K562 (cell line): ENCODE results near the gene ZNHIT6. TPM values are rescaled to one million over a fixed set of nuclear protein-coding genes. Genes with fewer than 3 reads are reported as not detected.
A peak's percentile ranks its signal among the peaks of the same experiment; 100 is the strongest.

Source experiments
- ATAC-seq: fragments of 200-7000 bp; cut with Tn5 transposase; 3 replicates; pipeline ENCODE4 v1.9.1; 2020; ENCODE audit warnings: moderate library complexity
- BruUV-seq: library from RNA; stranded (reverse); fragments of 400-500 nt; replicated peaks from 2 replicates; lab custom pipeline; 2021; lab: Mats Ljungman, UMichigan
- CTCF ChIA-PET: fragments of 300-600 bp; formaldehyde crosslinking; extraction: SDS; loops from one replicate; lab custom pipeline; 2021; ENCODE audit warnings: low intra/inter-chr PET ratio; lab: Yijun Ruan, JAX
- POLR2A ChIA-PET: fragments of 300-600, 350-650 bp; sonication (Branson Sonifier 250); formaldehyde crosslinking; extraction: SDS; loops from one replicate; lab custom pipeline; 2021; ENCODE audit warnings: antibody characterized with exemption, inconsistent platforms; lab: Yijun Ruan, JAX
- DNase-seq, 4 experiments: peaks; one replicate each; pipeline versions ENCODE4 v3.0.0 to v3.0.0-alpha.2; 2011 to 2018; ENCODE audit warnings: low spot score in 3 of 4, mixed read lengths in 3 of 4; ENCODE audit errors: extremely low read depth in 1 of 4
- FAIRE-seq: peaks from 2 replicates; lab custom pipeline; 2011; peaks lifted over from hg19 to GRCh38; lab: Jason Lieb, UNC
- H2AFZ ChIP-seq: 2 replicates; pipeline ENCODE4 v1.6.0; 2011; ENCODE audit warnings: low read depth, low read length, control low read depth, inconsistent platforms
- H3K27ac ChIP-seq: fragments of 200-600 bp; 3 replicates; pipeline ENCODE4 v1.8.0; 2011; ENCODE audit warnings: low read depth, mild to moderate bottlenecking, control low read depth, inconsistent platforms, low read length, moderate library complexity, mixed read lengths; ENCODE audit errors: extremely low read depth
- H3K27me3 ChIP-seq, 2 experiments: fragments of 300-600 bp in 1 of 2; 2 replicates in 1 of 2; 3 replicates in 1 of 2; pipeline versions ENCODE4 v1.6.0 to v1.8.0; 2011; ENCODE audit warnings: inconsistent platforms in 2 of 2, low read length in 2 of 2, mild to moderate bottlenecking in 1 of 2, mixed read lengths in 1 of 2, moderate library complexity in 1 of 2; ENCODE audit not compliant: control insufficient read depth in 2 of 2, insufficient read depth in 2 of 2
- H3K36me3 ChIP-seq: fragments of 300-600 bp; 3 replicates; pipeline ENCODE4 v1.8.0; 2011; ENCODE audit warnings: mild to moderate bottlenecking, low read length, inconsistent platforms; ENCODE audit not compliant: control insufficient read depth, insufficient read depth
- H3K4me1 ChIP-seq, 2 experiments: fragments of 200-600 bp in 1 of 2; replicated peaks in 1 of 2; 2 replicates in 1 of 2; 3 replicates in 1 of 2; pipeline versions ENCODE4 v1.5.1 to v1.8.0; 2011; ENCODE audit warnings: inconsistent platforms in 2 of 2, low read length in 2 of 2, mild to moderate bottlenecking in 1 of 2, mixed read lengths in 1 of 2, moderate library complexity in 1 of 2; ENCODE audit not compliant: control insufficient read depth in 2 of 2, insufficient read depth in 2 of 2
- H3K4me2 ChIP-seq: 2 replicates; pipeline ENCODE4 v1.6.1; 2011; ENCODE audit warnings: low read length, control low read depth, inconsistent platforms, mixed read lengths; ENCODE audit not compliant: insufficient read depth
- H3K4me3 ChIP-seq: fragments of 200-600 bp; sonication (generic), shearing (Covaris generic); 2 replicates; pipeline ENCODE4 v1.5.1; 2016; ENCODE audit warnings: control low read depth, inconsistent platforms
- H3K79me2 ChIP-seq: fragments of 200-600 bp; 3 replicates; pipeline ENCODE4 v1.8.0; 2011; ENCODE audit warnings: low read length, inconsistent platforms; ENCODE audit not compliant: control insufficient read depth, insufficient read depth
- H3K9ac ChIP-seq, 2 experiments: 2 replicates each; pipeline versions ENCODE4 v1.6.0 to v1.6.1; 2011; ENCODE audit warnings: low read depth in 2 of 2, low read length in 2 of 2, control low read depth in 1 of 2, inconsistent platforms in 1 of 2, mild to moderate bottlenecking in 1 of 2, mixed read lengths in 1 of 2; ENCODE audit not compliant: insufficient read depth in 1 of 2
- H3K9me1 ChIP-seq: one replicate; pipeline ENCODE4 v1.6.0; 2011; ENCODE audit warnings: inconsistent platforms, mild to moderate bottlenecking, low read length, moderate library complexity; ENCODE audit not compliant: control insufficient read depth, insufficient read depth
- H3K9me3 ChIP-seq: replicated peaks from 2 replicates; pipeline ENCODE4 v1.5.1; 2011; ENCODE audit warnings: low read depth, low read length, inconsistent platforms; ENCODE audit not compliant: control insufficient read depth, insufficient read depth
- H4K20me1 ChIP-seq: replicated peaks from 2 replicates; pipeline ENCODE4 v1.6.1; 2011; ENCODE audit warnings: low read length, inconsistent platforms, mixed read lengths; ENCODE audit not compliant: control insufficient read depth, insufficient read depth
- CBFB ChIP-seq: sonication (generic); formaldehyde crosslinking; IDR thresholded peaks from 2 replicates; pipeline ENCODE4 v1.4.0; 2020; ENCODE audit warnings: mild to moderate bottlenecking, missing genetic modification reagents
- CREBBP ChIP-seq: IDR thresholded peaks from one replicate; pipeline ENCODE4 v1.6.1; 2012; ENCODE audit warnings: low read depth, mild to moderate bottlenecking, control low read depth, inconsistent platforms, low read length
- FOS ChIP-seq: IDR thresholded peaks from 3 replicates; pipeline ENCODE4 v1.6.1; 2011; ENCODE audit not compliant: insufficient read length; ENCODE audit errors: extremely low read depth
- HES1 ChIP-seq: fragments of 450-650 bp; IDR thresholded peaks from 2 replicates; pipeline ENCODE4 v1.6.1; 2016; ENCODE audit warnings: low read depth, mild to moderate bottlenecking, moderate library complexity
- HIVEP1 ChIP-seq: fragments of 250-450 bp; sonication (Bioruptor Pico); IDR thresholded peaks from 2 replicates; pipeline ENCODE4 v1.4.0; 2020; ENCODE audit warnings: mild to moderate bottlenecking
- KDM5B ChIP-seq: fragments of 200-600 bp; sonication (generic); IDR thresholded peaks from 2 replicates; pipeline ENCODE4 v1.6.1; 2012; ENCODE audit warnings: low read depth, mild to moderate bottlenecking, moderate library complexity, low read length, control low read depth, inconsistent platforms; ENCODE audit not compliant: insufficient replicate concordance
- NRF1 ChIP-seq, 2 experiments: fragments of 450-650 bp; IDR thresholded peaks in 1 of 2; conservative IDR thresholded peaks in 1 of 2; 2 replicates each; pipeline ENCODE4 v1.6.1; 2014; ENCODE audit warnings: mild to moderate bottlenecking in 2 of 2
- PML ChIP-seq: IDR thresholded peaks from 2 replicates; pipeline ENCODE4 v1.6.1; 2012; ENCODE audit warnings: low read length, inconsistent platforms
- POLR2B ChIP-seq: fragments of 450-650 bp; IDR thresholded peaks from 2 replicates; pipeline ENCODE4 v1.6.1; 2018; ENCODE audit warnings: low read depth; ENCODE audit not compliant: partially characterized antibody
- SFPQ ChIP-seq: fragments of 200-400 bp; formaldehyde crosslinking; IDR thresholded peaks from 2 replicates; pipeline ENCODE4 v1.6.1; 2017; ENCODE audit warnings: mild to moderate bottlenecking, low read depth, low read length, moderate library complexity
- TAL1 ChIP-seq: fragments of 450-650 bp; IDR thresholded peaks from 2 replicates; pipeline ENCODE4 v1.6.1; 2016; ENCODE audit warnings: mild to moderate bottlenecking
- ZKSCAN1 ChIP-seq: fragments of 150-350 bp; IDR thresholded peaks from 2 replicates; pipeline ENCODE4 v1.6.1; 2016; ENCODE audit warnings: low read depth, low read length
- ZNF224 ChIP-seq: sonication (generic); formaldehyde crosslinking; IDR thresholded peaks from 2 replicates; pipeline ENCODE4 v1.8.0; 2022; ENCODE audit warnings: mild to moderate bottlenecking, missing genetic modification reagents
- ZNF77 ChIP-seq: fragments of 250-450 bp; sonication (Bioruptor Pico); IDR thresholded peaks from 2 replicates; pipeline ENCODE4 v1.5.0; 2020
- ZNF79 ChIP-seq: fragments of 250-450 bp; sonication (Bioruptor Pico); IDR thresholded peaks from 2 replicates; pipeline ENCODE4 v1.4.0; 2020; ENCODE audit warnings: low read depth, mild to moderate bottlenecking, moderate library complexity
- WGBS: fragments of 100-300 bp; shearing (Covaris generic); methylation state at CpG from one replicate; pipeline ENCODE4 v1.1.6; 2016; ENCODE audit warnings: low coverage, mixed read lengths; ENCODE audit not compliant: insufficient coverage; ENCODE audit errors: missing lambda C conversion rate; 5-methylcytosine and 5-hydroxymethylcytosine counted together
- in situ Hi-C: fragments of 300-500 bp; cut with MboI; formaldehyde crosslinking; loops from 4 replicates; pipeline ENCODE4 v1.15.0; 2018; ENCODE audit warnings: inconsistent platforms, mixed read lengths
- intact Hi-C: fragments of 100-400 bp; cut with micrococcal nuclease; formaldehyde crosslinking; loops from 2 replicates; pipeline ENCODE4 v1.14.2; 2022
- polyA plus RNA-seq, 8 experiments: library from polyadenylated mRNA; depleted of rRNA in 4 of 8; stranded (reverse) in 5 of 8; unstranded in 3 of 8; fragments of >200 nt; fragmentation: Nextera tagmentation in 2 of 8; fragmentation: Illumina TruSeq in 1 of 8; extraction: Ambion mirVana in 2 of 8; extraction: Trizol in 1 of 8; gene quantifications; 2 replicates each; pipeline versions ENCODE4 v1.2.1 to v1.2.3, GENCODE V29; 2011 to 2014; ENCODE audit warnings: inconsistent platforms in 1 of 8, missing spikeins in 1 of 8
- total RNA-seq, 7 experiments: library from RNA; depleted of rRNA in 6 of 7; stranded (reverse); fragments of >200 nt in 6 of 7; fragmentation: Illumina TruSeq in 2 of 7; extraction: Trizol in 2 of 7; gene quantifications; 2 replicates each; pipeline versions ENCODE4 v1.2.1 to v1.2.3, GENCODE V29; 2011 to 2021; ENCODE audit warnings: low replicate concordance in 1 of 7

Gene ZNHIT6
- total and polyA plus RNA-seq, 9 of the 15 experiments (the other 6 are each of a cell fraction or from before 2014, with no cell fraction given), result 15.4 to 37.6 (median 21.7) TPM

GRCh38 chr1:85705940-85706339 lies 2.3 kb downstream of the ZNHIT6 start:
- FAIRE-seq (no peak), ATAC-seq (no peak), DNase-seq (no peak)
- intact Hi-C loops (loop anchor here (10.0 kb wide), 1 partner anchor 401 kb away; no protein-coding TSS in a partner anchor), in situ Hi-C loops (no loop called here)
- H3K4me2 ChIP-seq, result no peak overlapping the region
- H3K27ac ChIP-seq, result no peak overlapping the region
- H3K4me3 ChIP-seq, result no peak overlapping the region
- 90% methylated on average over 3 of the region's 3 CpGs for WGBS
- H3K36me3 ChIP-seq, result peaks cover 51% of the 10 kb centered on the region
- TF ChIP-seq FOS (no peak), CREBBP (no peak), PML (no peak)
- 0 out of 4 replicates have a peak overlapping the region, but pooled peaks of 1 of the 2 experiments have one; percentile 77 for H3K9ac ChIP-seq
- H2AFZ ChIP-seq, result no peak overlapping the region
- POLR2A ChIA-PET, result no interaction called here
- H4K20me1 ChIP-seq, result no peaks in the 10 kb centered on the region
- BruUV-seq, result no TSS peak
- peaks cover 55% of the 10 kb centered on the region for H3K79me2 ChIP-seq
- peaks cover 0 to 14% of the 10 kb centered on the region in 2 experiments; a peak in 2 of 5 replicates for H3K4me1 ChIP-seq
- H3K9me3 ChIP-seq, result no peaks in the 10 kb centered on the region
- no peaks in the 10 kb centered on the region for H3K27me3 ChIP-seq
- no peaks in the 10 kb centered on the region for H3K9me1 ChIP-seq
- CTCF ChIA-PET, result no interaction called here

DNA sequence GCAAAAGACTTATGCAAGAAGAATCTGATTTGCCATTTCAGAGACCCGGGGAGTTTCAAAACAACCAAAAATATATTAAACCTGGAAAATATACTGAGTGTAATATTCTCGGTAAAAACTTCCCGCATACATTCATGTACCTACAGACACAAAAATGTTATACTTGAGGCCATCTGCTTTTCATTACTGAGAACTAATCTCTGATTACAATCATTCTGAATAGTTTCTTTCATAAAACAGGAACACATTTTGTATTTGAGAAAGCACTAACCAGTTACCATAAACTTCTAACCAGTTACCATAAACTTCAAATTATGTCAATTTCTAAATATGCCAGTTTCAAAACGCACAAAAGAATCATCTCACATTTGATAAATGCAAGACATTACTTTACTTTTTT lies 7.8 kb downstream of the ZNHIT6 start:
- WGBS, result 98% methylated on average over 4 of the region's 4 CpGs
- ATAC-seq (no peak), FAIRE-seq (peak; percentile 37), DNase-seq (no peak)
- no TSS peak for BruUV-seq
- no peak overlapping the region for H3K9ac ChIP-seq
- ChIA-PET CTCF (no interaction called here), POLR2A (interaction anchor here (1.6 kb wide), 1 partner anchor 10 kb away, joined by 4 read pairs; no protein-coding TSS in a partner anchor)
- H2AFZ ChIP-seq, result no peak overlapping the region
- H3K27me3 ChIP-seq, result no peaks in the 10 kb centered on the region
- H3K9me3 ChIP-seq, result no peaks in the 10 kb centered on the region
- H3K4me2 ChIP-seq, result no peak overlapping the region
- no peaks in the 10 kb centered on the region for H3K9me1 ChIP-seq
- no peaks in the 10 kb centered on the region for H3K4me1 ChIP-seq
- intact Hi-C loops (loop anchor here (10.0 kb wide), 1 partner anchor 396 kb away; no protein-coding TSS in a partner anchor), in situ Hi-C loops (no loop called here)
- no peak overlapping the region for H3K4me3 ChIP-seq
- peaks cover 76% of the 10 kb centered on the region for H3K36me3 ChIP-seq
- H3K27ac ChIP-seq, result no peak overlapping the region
- H3K79me2 ChIP-seq, result peaks cover 31% of the 10 kb centered on the region
- no peaks in the 10 kb centered on the region for H4K20me1 ChIP-seq
- TF ChIP-seq ZNF224 (CRISPR knock-in tag), result no peak
- no peak for TF ChIP-seq ZNF79 (CRISPR knock-in tag)
- TF ChIP-seq POLR2B, result no peak
- TF ChIP-seq NRF1 (conservative IDR thresholded peaks at IDR 0.05 in 1 of 2, IDR thresholded peaks at IDR 0.05 in 1 of 2), result no peak
- no peak for TF ChIP-seq ZNF77 (CRISPR knock-in tag)
- no peak for TF ChIP-seq KDM5B
- TF ChIP-seq TAL1, result no peak
- no peak for TF ChIP-seq HIVEP1 (CRISPR knock-in tag)
- no peak for TF ChIP-seq CBFB (CRISPR knock-in tag)
- no peak for TF ChIP-seq HES1
- no peak for TF ChIP-seq ZKSCAN1
- no peak for TF ChIP-seq SFPQ
